Activated CD8-positive, alpha-beta T cell treated with anti-CD3 and anti-CD28 coated beads for 36 hours (primary cell): ENCODE measurements around the gene SLC8A3. TPM values are rescaled to one million over a fixed set of nuclear protein-coding genes. Genes with fewer than 3 reads are reported as not detected.
A peak's percentile ranks its signal among the peaks of the same experiment; 100 is the strongest.

ENCODE experiments used
- ATAC-seq: fragments of 200-7000 bp; cut with Tn5 transposase; one replicate; pipeline ENCODE4 v1.10.0; 2021; ENCODE audit warnings: mild to moderate bottlenecking, moderate library complexity
- CTCF ChIA-PET: fragments of 350-600 bp; sonication (Branson Sonifier 250); formaldehyde crosslinking; loops from one replicate; lab custom pipeline; 2021; ENCODE audit warnings: antibody characterized with exemption; lab: Charles Lee
- POLR2A ChIA-PET: fragments of 350-600 bp; sonication (Branson Sonifier 250); formaldehyde crosslinking; loops from one replicate; lab custom pipeline; 2021; ENCODE audit warnings: antibody characterized with exemption; lab: Charles Lee
- DNase-seq: peaks from one replicate; pipeline ENCODE4 v3.0.0-alpha.2; 2020
- H3K27ac Mint-ChIP-seq: one replicate; pipeline ENCODE4 v1.8.0; 2021; ENCODE audit warnings: mild to moderate bottlenecking, mixed read lengths
- H3K27me3 Mint-ChIP-seq: one replicate; pipeline ENCODE4 v1.8.0; 2021; ENCODE audit warnings: mixed read lengths
- H3K36me3 Mint-ChIP-seq: one replicate; pipeline ENCODE4 v1.8.0; 2021; ENCODE audit warnings: low read depth, mixed read lengths
- H3K4me1 Mint-ChIP-seq: one replicate; pipeline ENCODE4 v1.8.0; 2021; ENCODE audit warnings: low read depth, mixed read lengths
- H3K4me3 Mint-ChIP-seq: one replicate; pipeline ENCODE4 v1.8.0; 2021; ENCODE audit warnings: mild to moderate bottlenecking, moderate library complexity, mixed read lengths
- H3K9me3 Mint-ChIP-seq: one replicate; pipeline ENCODE4 v1.8.0; 2021; ENCODE audit warnings: mixed read lengths
- CTCF ChIP-seq: fragments of 200-600 bp; IDR thresholded peaks from one replicate; pipeline ENCODE4 v1.8.0; 2022; ENCODE audit warnings: antibody characterized with exemption, mild to moderate bottlenecking
- intact Hi-C: fragments of 100-400 bp; cut with micrococcal nuclease; formaldehyde crosslinking; loops from one replicate; pipeline ENCODE4 v1.10.0; 2022
- total RNA-seq, 2 experiments: library from RNA; stranded (reverse); gene quantifications; one replicate each; pipeline ENCODE4 v1.2.3, GENCODE V29; 2021

Gene SLC8A3
- total RNA-seq, 2 experiments from 2014 or later, result 0.54 TPM

GRCh38 chr14:70036665-70037064, 152.1 kb downstream of the SLC8A3 start:
- intact Hi-C loops, result no loop called here
- ATAC-seq, result no peak
- Mint-ChIP-seq H3K27ac (no peak overlapping the region), H3K4me3 (no peak overlapping the region), H3K4me1 (no peaks in the 10 kb centered on the region), H3K9me3 (no peaks in the 10 kb centered on the region), H3K27me3 (peaks cover 9% of the 10 kb centered on the region), H3K36me3 (no peaks in the 10 kb centered on the region)
- TF ChIP-seq CTCF, result no peak
- POLR2A ChIA-PET, result no interaction called here
- CTCF ChIA-PET, result interaction anchor here (1.3 kb wide), 1 partner anchor 9 kb away, joined by 9 read pairs; no protein-coding TSS in a partner anchor
- peak; percentile 9 for DNase-seq

- Mint-ChIP-seq H3K4me3 (no peak overlapping the region), H3K4me1 (no peaks in the 10 kb centered on the region), H3K36me3 (no peaks in the 10 kb centered on the region), H3K27me3 (peaks cover 7% of the 10 kb centered on the region), H3K27ac (no peak overlapping the region), H3K9me3 (no peaks in the 10 kb centered on the region)
- no peak for DNase-seq
- TF ChIP-seq CTCF, result no peak
- ChIA-PET CTCF (interaction anchor here (1.0 to 1.6 kb wide), 3 partner anchors 11 to 303 kb away, joined by 3 to 4 read pairs (median 4); no protein-coding TSS in a partner anchor), POLR2A (no interaction called here)
- ATAC-seq, result no peak
- intact Hi-C loops, result no loop called here
Measured at GRCh38 chr14:70034257-70034656, 154.5 kb downstream of the SLC8A3 start.

DNA sequence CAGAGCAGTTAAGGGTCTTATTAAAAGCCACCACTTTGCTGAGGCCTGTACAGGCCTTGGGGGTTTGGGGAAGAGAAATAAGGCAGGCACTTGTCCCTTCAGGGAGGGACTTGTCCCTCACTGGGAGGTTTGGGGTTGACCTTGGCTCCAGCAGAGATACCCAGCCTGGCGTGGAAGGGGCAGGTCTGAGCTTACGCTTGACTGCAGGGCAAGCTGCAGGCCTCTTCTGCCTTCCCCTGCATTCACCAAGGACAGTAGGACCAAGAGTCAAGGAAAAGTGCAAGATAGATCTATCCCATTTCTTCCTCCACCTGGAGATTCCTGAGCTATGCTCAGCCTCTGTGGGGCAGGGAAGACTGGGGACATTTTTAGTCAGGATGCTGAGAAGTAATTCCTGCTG, 155.2 kb downstream of the SLC8A3 start:
- no peaks in the 10 kb centered on the region for H3K9me3 Mint-ChIP-seq
- CTCF ChIA-PET, result interaction anchor here (0.9 to 1.6 kb wide), 3 partner anchors 10 to 215 kb away, joined by 3 to 4 read pairs (median 4); no protein-coding TSS in a partner anchor
- DNase-seq (no peak), ATAC-seq (no peak)
- TF ChIP-seq CTCF, result no peak
- no peak overlapping the region for H3K4me3 Mint-ChIP-seq
- intact Hi-C loops, result no loop called here
- no peaks in the 10 kb centered on the region for H3K4me1 Mint-ChIP-seq
- no peaks in the 10 kb centered on the region for H3K36me3 Mint-ChIP-seq
- H3K27ac Mint-ChIP-seq, result no peak overlapping the region
- POLR2A ChIA-PET, result no interaction called here
- peaks cover 7% of the 10 kb centered on the region for H3K27me3 Mint-ChIP-seq

- intact Hi-C loops, result no loop called here
- Mint-ChIP-seq H3K4me3 (no peak overlapping the region), H3K36me3 (no peaks in the 10 kb centered on the region), H3K4me1 (no peaks in the 10 kb centered on the region), H3K27me3 (peaks cover 6% of the 10 kb centered on the region), H3K27ac (no peak overlapping the region), H3K9me3 (no peaks in the 10 kb centered on the region)
- POLR2A ChIA-PET, result no interaction called here
- no peak for ATAC-seq
- TF ChIP-seq CTCF, result no peak
- CTCF ChIA-PET, result interaction anchor here (0.9 to 1.6 kb wide), 3 partner anchors 10 to 213 kb away, joined by 3 to 4 read pairs (median 3); no protein-coding TSS in a partner anchor
- DNase-seq, result no peak
Measured at GRCh38 chr14:70033116-70033515, 155.6 kb downstream of the SLC8A3 start.

GRCh38 chr14:70032447-70032846, 156.3 kb downstream of the SLC8A3 start:
- peaks cover 4% of the 10 kb centered on the region for H3K27me3 Mint-ChIP-seq
- no peaks in the 10 kb centered on the region for H3K36me3 Mint-ChIP-seq
- no peak for TF ChIP-seq CTCF
- ATAC-seq (no peak), DNase-seq (no peak)
- H3K4me1 Mint-ChIP-seq, result no peaks in the 10 kb centered on the region
- POLR2A ChIA-PET, result no interaction called here
- no peak overlapping the region for H3K27ac Mint-ChIP-seq
- intact Hi-C loops, result no loop called here
- CTCF ChIA-PET, result interaction anchor here (1.2 kb wide), 1 partner anchor 16 kb away, joined by 3 read pairs; no protein-coding TSS in a partner anchor
- no peak overlapping the region for H3K4me3 Mint-ChIP-seq
- H3K9me3 Mint-ChIP-seq, result no peaks in the 10 kb centered on the region
